Endothelial cell of umbilical vein (primary cell): ENCODE results near the gene ZNF281. TPM values are rescaled to one million over a fixed set of nuclear protein-coding genes. Genes with fewer than 3 reads are reported as not detected.
"Not testable (repeated sequence)": the region's sequence is repeated elsewhere in the genome, so short reads cannot be mapped to it uniquely, and the experiment has no call there.

Source experiments
- BruUV-seq: library from RNA; stranded (reverse); fragments of 400-500 nt; replicated peaks from 2 replicates; lab custom pipeline; 2021; lab: Mats Ljungman, UMichigan
- CTCF ChIA-PET: fragments of 300-600, 350-600 bp; sonication (Branson Sonifier 250); formaldehyde crosslinking; loops from one replicate; lab custom pipeline; 2021; ENCODE audit warnings: antibody characterized with exemption, inconsistent platforms; lab: Charles Lee
- POLR2A ChIA-PET: fragments of 300-600, 350-600 bp; sonication (Branson Sonifier 250); formaldehyde crosslinking; loops from one replicate; lab custom pipeline; 2021; ENCODE audit warnings: antibody characterized with exemption, inconsistent platforms; lab: Charles Lee
- DNase-seq: peaks from one replicate; pipeline ENCODE4 v3.0.0-alpha.2; 2011; ENCODE audit warnings: low read depth, low spot score
- FAIRE-seq: peaks from 2 replicates; lab custom pipeline; 2011; peaks lifted over from hg19 to GRCh38; lab: Jason Lieb, UNC
- H2AFZ ChIP-seq: 2 replicates; pipeline ENCODE4 v1.6.0; 2012; ENCODE audit warnings: low read depth, low read length, control low read depth, inconsistent platforms
- H3K27ac ChIP-seq: 2 replicates; pipeline ENCODE4 v1.5.1; 2011; ENCODE audit warnings: low read depth, mild to moderate bottlenecking, control low read depth, low read length, moderate library complexity; ENCODE audit not compliant: insufficient read depth
- H3K27me3 ChIP-seq, 2 experiments: 2 replicates each; pipeline versions ENCODE4 v1.6.0 to v1.6.1; 2011; ENCODE audit warnings: low read length in 2 of 2, mixed read lengths in 1 of 2; ENCODE audit not compliant: control insufficient read depth in 2 of 2, insufficient read depth in 2 of 2
- H3K36me3 ChIP-seq, 2 experiments: 2 replicates in 1 of 2; 3 replicates in 1 of 2; pipeline ENCODE4 v1.5.1; 2011; ENCODE audit warnings: low read length in 2 of 2, mild to moderate bottlenecking in 1 of 2, moderate library complexity in 1 of 2; ENCODE audit not compliant: control insufficient read depth in 2 of 2, insufficient read depth in 2 of 2; ENCODE audit errors: extremely low read depth in 1 of 2
- H3K4me1 ChIP-seq: 3 replicates; pipeline ENCODE4 v1.5.1; 2011; ENCODE audit warnings: mild to moderate bottlenecking, low read length; ENCODE audit not compliant: control insufficient read depth, insufficient read depth; ENCODE audit errors: extremely low read depth
- H3K4me2 ChIP-seq: 2 replicates; pipeline ENCODE4 v1.6.1; 2011; ENCODE audit warnings: low read length, control low read depth, mixed read lengths; ENCODE audit not compliant: insufficient read depth
- H3K4me3 ChIP-seq, 3 experiments: fragments of 200-600 bp in 1 of 3; sonication (generic), shearing (Covaris generic) in 1 of 3; replicated peaks in 1 of 3; 2 replicates each; pipeline ENCODE4 v1.5.1; 2011 to 2016; ENCODE audit warnings: control low read depth in 3 of 3, low read length in 3 of 3, mild to moderate bottlenecking in 2 of 3, inconsistent platforms in 1 of 3, low read depth in 1 of 3, moderate library complexity in 1 of 3; ENCODE audit not compliant: insufficient read depth in 1 of 3
- H3K79me2 ChIP-seq: 2 replicates; pipeline ENCODE4 v1.6.0; 2012; ENCODE audit warnings: low read length, inconsistent platforms; ENCODE audit not compliant: control insufficient read depth, insufficient read depth
- H3K9ac ChIP-seq: replicated peaks from 2 replicates; pipeline ENCODE3; 2011; ENCODE audit warnings: low read length, control low read depth; ENCODE audit not compliant: insufficient read depth; ENCODE audit errors: extremely low read depth
- H3K9me1 ChIP-seq: replicated peaks from 3 replicates; pipeline ENCODE4 v1.6.0; 2011; ENCODE audit warnings: mild to moderate bottlenecking, low read length; ENCODE audit not compliant: control insufficient read depth, insufficient read depth; ENCODE audit errors: extremely low read depth
- H3K9me3 ChIP-seq: replicated peaks from 2 replicates; pipeline ENCODE4 v1.5.1; 2012; ENCODE audit warnings: low read length, inconsistent platforms; ENCODE audit not compliant: control insufficient read depth, insufficient read depth
- H4K20me1 ChIP-seq: replicated peaks from 2 replicates; pipeline ENCODE3; 2011; ENCODE audit warnings: mild to moderate bottlenecking, low read length; ENCODE audit not compliant: control insufficient read depth, insufficient read depth; ENCODE audit errors: extremely low read depth
- CTCF ChIP-seq, 2 donors: IDR thresholded peaks; 1 replicate in 1 of 2; 2 replicates in 1 of 2; pipeline ENCODE4 v1.5.1; 2011; ENCODE audit warnings: low read length in 2 of 2, mild to moderate bottlenecking in 2 of 2, moderate library complexity in 2 of 2, control low read depth in 1 of 2, inconsistent platforms in 1 of 2, low read depth in 1 of 2; ENCODE audit not compliant: insufficient read depth in 1 of 2; ENCODE audit errors: extremely low read depth in 1 of 2
- EZH2 ChIP-seq: IDR thresholded peaks from 2 replicates; pipeline ENCODE4 v1.6.1; 2012; ENCODE audit warnings: borderline replicate concordance, low read depth, mild to moderate bottlenecking, moderate library complexity, low read length, inconsistent platforms; ENCODE audit not compliant: severe bottlenecking
- FOS ChIP-seq: IDR thresholded peaks from 2 replicates; pipeline ENCODE4 v1.6.1; 2011; ENCODE audit warnings: mild to moderate bottlenecking, low read length, moderate library complexity, borderline replicate concordance; ENCODE audit not compliant: insufficient read depth
- GATA2 ChIP-seq: IDR thresholded peaks from 2 replicates; pipeline ENCODE4 v1.7.0; 2011; ENCODE audit warnings: low read depth, mild to moderate bottlenecking, moderate library complexity, mixed read lengths, low read length; ENCODE audit not compliant: insufficient read length, insufficient read depth
- JUN ChIP-seq: IDR thresholded peaks from 2 replicates; pipeline ENCODE4 v1.6.1; 2011; ENCODE audit warnings: borderline replicate concordance, low read depth; ENCODE audit not compliant: insufficient read length, insufficient read depth
- MAX ChIP-seq: IDR thresholded peaks from 2 replicates; pipeline ENCODE4 v1.6.1; 2011; ENCODE audit not compliant: insufficient read depth, insufficient read length
- MYC ChIP-seq: IDR thresholded peaks from one replicate; pipeline ENCODE4 v1.6.1; 2011; ENCODE audit warnings: mild to moderate bottlenecking, low read depth, low read length
- POLR2A ChIP-seq: IDR thresholded peaks from 2 replicates; pipeline ENCODE4 v1.6.1; 2012; ENCODE audit warnings: low read depth, mild to moderate bottlenecking, control low read depth, low read length
- POLR2AphosphoS5 ChIP-seq: IDR thresholded peaks from 2 replicates; pipeline ENCODE4 v1.6.1; 2012; ENCODE audit warnings: low read depth, mild to moderate bottlenecking, control low read depth, low read length, moderate library complexity; ENCODE audit not compliant: insufficient read depth
- dilution Hi-C: fragments of 300-500 bp; cut with MboI; formaldehyde crosslinking; loops from one replicate; pipeline ENCODE4 v1.15.0; 2019; ENCODE audit warnings: low sequenced_read_pairs; ENCODE audit not compliant: extremely low pct_ligation_motif_present
- intact Hi-C: fragments of 100-400 bp; cut with micrococcal nuclease; formaldehyde crosslinking; loops from one replicate; pipeline ENCODE4 v1.10.0; 2022
- polyA plus RNA-seq, 4 experiments: library from polyadenylated mRNA; depleted of rRNA in 3 of 4; stranded (reverse) in 3 of 4; unstranded in 1 of 4; fragments of >200 nt; gene quantifications; 2 replicates each; pipeline versions ENCODE4 v1.2.1 to v1.2.3, GENCODE V29; 2011 to 2012; ENCODE audit warnings: missing spikeins in 1 of 4
- total RNA-seq: library from RNA; stranded (reverse); gene quantifications from 2 replicates; pipeline ENCODE4 v1.2.3, GENCODE V29; 2021

The ZNF281 gene
- total and polyA plus RNA-seq, 2 donors (not counting 3 experiments of a cell fraction or from before 2014, with no cell fraction given) = 5.2 to 22.3 TPM

GRCh38 chr1:200438911-200439310, 29.1 kb upstream of the ZNF281 start:
- ChIA-PET CTCF (no interaction called here), POLR2A (no interaction called here)
- DNase-seq = no peak
- Histone ChIP-seq H3K9me3 (no peaks in the 10 kb centered on the region), H3K4me1 (no peaks in the 10 kb centered on the region), H3K36me3 (no peaks in the 10 kb centered on the region), H3K9me1 (no peaks in the 10 kb centered on the region), H3K27me3 (no peaks in the 10 kb centered on the region), H3K4me2 (no peak overlapping the region), H4K20me1 (no peaks in the 10 kb centered on the region), H3K27ac (no peak overlapping the region), H2AFZ (no peak overlapping the region), H3K4me3 (no peak overlapping the region), H3K79me2 (no peaks in the 10 kb centered on the region), H3K9ac (no peak overlapping the region)
- dilution Hi-C loops = no loop called here
- BruUV-seq = no TSS peak
- intact Hi-C loops = no loop called here
- TF ChIP-seq POLR2A (no peak), GATA2 (no peak), MYC (no peak), MAX (no peak), JUN (no peak), CTCF (IDR thresholded peaks at IDR 0.05; ENCODE audit: extremely low read depth in 1 of 2, insufficient read depth in 1 of 2, low read depth in 1 of 2, low read length in 2 of 2) (no peak), EZH2 (no peak), POLR2AphosphoS5 (no peak), FOS (no peak)
- FAIRE-seq = no peak

DNA sequence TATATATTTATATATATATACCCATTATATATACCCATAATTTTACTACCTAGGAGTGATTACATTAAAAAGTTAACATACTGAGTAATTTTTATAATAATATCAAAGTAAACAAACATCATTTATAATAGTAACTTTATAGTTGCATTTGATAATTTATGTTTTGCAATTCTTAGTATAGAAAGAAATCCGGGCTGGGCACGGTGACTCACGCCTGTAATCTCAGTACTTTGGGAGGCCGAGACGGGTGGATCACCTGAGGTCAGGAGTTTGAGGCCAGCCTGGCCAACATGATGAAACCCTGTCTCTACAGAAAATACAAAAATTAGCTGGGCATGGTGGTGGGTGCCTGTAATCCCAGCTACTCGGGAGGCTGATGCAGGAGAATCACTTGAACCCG, 28.6 kb upstream of the ZNF281 start:
- DNase-seq, FAIRE-seq, H2AFZ ChIP-seq, intact Hi-C loops, H3K4me3 ChIP-seq, H3K4me1 ChIP-seq, H3K9me3 ChIP-seq, H3K36me3 ChIP-seq, BruUV-seq, dilution Hi-C loops, H3K27me3 ChIP-seq, H3K9me1 ChIP-seq, H3K79me2 ChIP-seq, H3K9ac ChIP-seq, H3K4me2 ChIP-seq, H4K20me1 ChIP-seq, H3K27ac ChIP-seq: not testable (repeated sequence)
- POLR2A ChIA-PET = interaction anchor here (0.5 kb wide), 1 partner anchor 71 kb away, joined by 4 read pairs; no protein-coding TSS in a partner anchor
- CTCF ChIA-PET = interaction anchor here (0.8 kb wide), 1 partner anchor 19 kb away, joined by 3 read pairs; no protein-coding TSS in a partner anchor
